ENCODE data around the gene OR2T1.
"Not testable (repeated sequence)": the region's sequence is repeated elsewhere in the genome, so short reads cannot be mapped to it uniquely, and the experiment has no call there.

OR2T1 gene

DNA sequence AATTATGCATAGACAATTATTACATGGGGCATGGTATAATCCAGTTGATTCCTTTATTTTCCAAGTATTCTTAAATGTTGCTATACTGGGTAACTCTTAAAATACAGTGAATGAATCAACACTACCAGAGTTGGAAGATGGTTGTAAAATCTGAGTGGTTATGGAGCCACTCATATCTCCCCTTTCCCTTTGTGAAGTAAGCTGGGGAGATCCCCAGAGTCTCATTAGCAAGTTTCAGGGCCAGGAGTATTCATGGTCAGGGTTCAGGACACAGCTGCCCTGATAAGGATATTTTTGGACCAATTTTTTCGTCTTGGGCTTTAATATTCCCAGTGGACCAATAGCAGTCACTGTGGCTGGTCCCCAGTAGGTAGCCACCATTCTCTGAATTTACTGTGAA, 35.8 kb downstream of the OR2T1 start:
- DNase-seq = not testable (repeated sequence)

DNA sequence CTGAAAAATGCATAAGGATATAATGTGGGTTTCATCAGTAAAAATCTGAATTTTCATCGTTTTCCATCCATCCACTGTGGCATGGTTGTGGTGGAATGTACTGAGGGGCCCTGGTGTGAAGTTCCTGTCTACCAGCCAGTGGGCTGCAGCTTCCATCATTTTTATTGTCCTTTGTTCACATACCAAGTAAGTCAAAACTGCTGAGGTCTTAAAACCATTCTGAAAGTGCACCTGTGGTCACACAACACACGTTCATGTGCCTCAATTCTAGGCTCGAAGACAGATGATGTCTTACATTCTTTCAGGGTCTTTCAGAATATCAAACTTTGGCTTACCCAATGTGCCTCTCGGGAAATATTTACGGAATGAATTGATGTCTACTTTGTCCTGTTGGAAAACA, 36.4 kb downstream of the OR2T1 start:
- not testable (repeated sequence) for DNase-seq

DNA sequence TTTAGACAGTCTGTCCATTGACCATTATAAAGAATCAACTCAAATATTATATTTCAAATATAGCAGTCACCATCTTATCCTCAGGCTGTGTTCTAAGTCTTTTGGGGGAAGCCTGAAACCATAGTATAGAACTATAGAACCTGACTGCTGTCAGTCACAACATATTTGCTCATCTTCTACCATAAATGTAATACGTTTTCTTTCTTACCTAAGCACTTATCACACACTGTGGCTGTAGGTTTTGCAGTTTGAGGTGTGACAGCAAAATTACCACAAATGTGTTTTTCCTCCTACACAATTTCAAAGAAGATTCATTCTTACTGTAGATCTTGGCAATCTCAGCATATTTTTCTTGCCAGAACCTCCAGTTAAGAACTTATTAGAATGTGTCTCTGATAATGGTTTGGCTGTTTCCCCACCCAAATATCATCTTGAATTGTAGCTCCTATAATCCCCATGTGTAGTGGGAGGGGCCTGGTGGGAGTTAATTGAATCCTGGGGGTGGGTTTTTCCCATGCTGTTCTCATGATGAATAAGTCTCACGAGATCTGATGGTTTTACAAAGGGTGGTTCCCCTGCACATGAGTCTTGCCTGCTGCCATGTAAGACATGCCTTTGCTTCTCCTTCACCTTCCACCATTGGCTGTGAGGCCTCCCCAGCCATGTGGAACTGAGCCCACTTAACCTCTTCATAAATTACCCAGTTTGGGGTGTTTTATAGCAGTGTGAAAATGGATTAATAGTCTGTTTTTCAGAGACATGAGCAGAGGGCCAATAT, 39.8 kb downstream of the OR2T1 start:
- DNase-seq = not testable (repeated sequence)

DNA sequence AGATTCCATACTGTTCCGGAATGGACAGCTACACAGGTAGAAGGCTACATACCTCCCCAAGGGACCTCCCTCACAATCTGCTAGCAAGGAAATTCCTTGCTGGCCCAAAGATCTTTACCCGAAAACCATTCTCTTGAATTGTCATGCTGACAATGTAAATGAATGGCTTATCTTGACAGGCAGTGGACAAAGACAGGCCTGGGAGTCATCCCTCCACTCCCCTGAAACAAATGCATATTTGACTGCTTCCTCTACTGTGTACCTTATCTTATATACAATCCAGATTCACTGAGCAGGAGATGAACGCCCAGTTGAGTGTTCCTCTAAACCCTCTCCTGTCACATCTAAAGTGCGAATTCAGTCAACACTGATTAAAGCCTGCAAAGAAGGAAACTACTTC, 41.8 kb downstream of the OR2T1 start:
- DNase-seq = not testable (repeated sequence)

DNA sequence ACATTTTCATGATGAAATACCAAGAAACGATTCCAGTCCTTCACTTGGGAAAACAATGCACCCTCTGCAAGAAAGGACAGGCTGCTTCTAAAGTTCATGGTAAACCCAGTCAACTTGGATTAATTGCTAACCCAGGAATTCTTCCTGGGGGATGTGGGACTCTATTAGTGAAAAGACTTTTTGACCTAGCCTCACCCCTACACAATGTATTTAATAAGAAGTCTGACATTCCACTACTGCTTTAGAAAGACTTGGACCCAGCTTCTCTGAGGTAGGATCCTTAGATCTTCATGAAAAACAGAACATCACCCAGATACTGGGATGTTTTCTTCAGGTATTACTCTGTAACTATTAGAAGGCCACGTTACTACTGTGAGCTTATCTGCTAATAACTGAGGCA, 42.6 kb downstream of the OR2T1 start, which contains the start of gene OR2T2:
TSS of gene OR2T2 (plus strand) at position 239 of the 400 bp plus-strand sequence. CDS start 7,161 bp downstream, outside the sequence.
- DNase-seq = not testable (repeated sequence)

DNA sequence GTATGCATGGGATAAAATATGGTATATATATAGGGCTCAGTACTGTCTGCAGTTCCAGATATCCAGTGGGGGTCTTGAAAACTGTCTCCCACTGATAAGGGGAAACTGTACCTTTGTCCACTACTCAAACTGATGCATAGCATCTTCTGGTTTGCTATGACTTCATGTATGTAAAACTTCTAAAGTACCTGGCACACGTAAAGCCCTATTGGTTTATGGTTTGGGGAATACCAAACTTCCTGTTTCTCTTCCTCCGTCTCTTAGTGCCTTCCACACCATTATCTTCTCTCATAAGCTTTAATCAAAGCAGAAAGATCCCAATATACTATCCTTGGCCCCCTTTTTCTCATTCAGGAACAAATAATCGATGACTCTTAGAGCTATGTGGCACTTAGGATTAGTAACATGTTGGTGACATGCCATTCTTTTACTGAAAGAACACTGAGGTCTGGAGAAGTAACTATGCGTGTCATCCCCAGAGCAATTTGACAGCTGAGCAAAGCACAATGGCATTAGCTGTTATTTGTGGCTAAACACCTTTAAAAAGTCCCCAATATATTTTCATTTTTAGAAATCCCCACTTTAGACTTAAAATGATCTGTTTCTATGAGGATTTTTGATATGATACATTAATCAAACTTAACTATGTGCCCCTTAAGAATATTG, 45.7 kb downstream of the OR2T1 start:
- not testable (repeated sequence) for DNase-seq

DNA sequence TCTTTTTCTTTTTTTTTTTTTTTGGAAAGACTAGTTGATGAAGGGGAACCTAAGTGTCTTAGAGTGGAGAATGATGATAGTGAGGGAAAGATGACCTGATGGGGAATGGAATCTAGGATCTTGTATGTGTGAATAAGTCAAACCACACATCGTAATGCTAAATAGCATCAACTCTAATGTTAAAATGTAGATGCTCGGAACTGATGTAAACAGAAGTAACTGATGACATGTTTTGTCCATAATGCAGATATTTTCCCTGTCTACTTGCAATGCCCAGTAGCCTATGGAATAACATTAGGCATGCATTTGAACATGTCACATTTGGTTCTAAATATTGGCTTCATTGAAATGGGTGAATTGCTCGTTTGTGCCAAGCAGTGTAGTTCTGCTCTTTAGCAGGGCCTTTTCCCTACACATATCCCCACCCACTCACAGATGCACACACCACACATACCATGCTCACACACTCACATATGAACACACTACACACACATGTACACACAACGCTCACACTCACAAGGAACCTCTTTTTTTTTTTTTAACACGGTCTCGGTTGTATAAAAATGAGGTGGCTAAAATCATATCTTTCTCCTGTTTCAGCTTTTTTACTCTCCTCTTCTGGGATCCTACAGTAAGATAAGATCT, 47.1 kb downstream of the OR2T1 start:
- DNase-seq = not testable (repeated sequence)

DNA sequence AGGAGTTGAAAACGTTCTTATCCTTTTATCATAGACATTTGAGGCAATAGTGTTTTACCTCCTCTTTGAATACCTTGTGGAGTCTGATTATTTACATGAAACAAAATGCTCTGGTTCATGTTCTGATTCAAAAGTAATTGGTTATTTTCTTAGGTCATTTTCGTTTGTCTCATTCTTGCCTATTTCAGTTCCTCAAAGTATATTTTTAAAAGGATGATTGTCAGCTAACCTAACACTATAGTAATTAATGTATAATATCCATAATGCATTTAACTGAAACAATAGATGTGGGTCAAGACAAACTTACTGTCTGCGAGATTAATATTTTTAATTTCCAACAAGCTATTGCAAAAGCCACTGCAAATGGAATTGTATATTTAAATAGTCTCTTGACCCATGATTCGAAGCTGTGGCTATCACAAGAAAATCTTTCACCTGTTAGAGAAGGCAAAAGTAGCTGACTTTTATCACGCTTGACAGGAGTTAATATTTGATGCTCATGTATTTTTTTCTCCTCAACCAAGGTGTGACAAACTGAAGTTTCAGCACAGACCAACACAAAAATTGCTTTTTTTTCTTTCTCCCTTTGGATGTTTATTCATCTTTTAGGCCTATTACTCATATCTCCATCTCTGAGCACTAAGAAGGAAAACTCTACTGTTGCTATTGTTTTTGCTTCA, 47.8 kb downstream of the OR2T1 start:
- DNase-seq = not testable (repeated sequence)

DNA sequence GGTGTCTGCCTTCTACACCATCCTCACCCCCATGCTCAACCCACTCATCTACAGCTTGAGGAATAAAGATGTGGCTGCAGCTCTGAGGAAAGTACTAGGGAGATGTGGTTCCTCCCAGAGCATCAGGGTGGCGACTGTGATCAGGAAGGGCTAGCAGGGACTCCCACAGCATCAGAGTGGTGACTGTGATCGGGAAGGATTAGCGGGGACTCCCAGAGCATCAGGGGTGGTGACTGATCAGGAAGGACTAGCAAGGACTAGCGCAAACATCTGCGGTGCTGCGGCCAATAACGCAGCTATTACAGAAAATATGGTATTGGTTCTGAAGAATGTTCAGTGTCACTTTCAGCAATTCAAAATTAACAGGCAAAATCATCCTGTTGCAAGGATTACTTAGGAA, 50.8 kb downstream of the OR2T1 start:
- not testable (repeated sequence) for DNase-seq

DNA sequence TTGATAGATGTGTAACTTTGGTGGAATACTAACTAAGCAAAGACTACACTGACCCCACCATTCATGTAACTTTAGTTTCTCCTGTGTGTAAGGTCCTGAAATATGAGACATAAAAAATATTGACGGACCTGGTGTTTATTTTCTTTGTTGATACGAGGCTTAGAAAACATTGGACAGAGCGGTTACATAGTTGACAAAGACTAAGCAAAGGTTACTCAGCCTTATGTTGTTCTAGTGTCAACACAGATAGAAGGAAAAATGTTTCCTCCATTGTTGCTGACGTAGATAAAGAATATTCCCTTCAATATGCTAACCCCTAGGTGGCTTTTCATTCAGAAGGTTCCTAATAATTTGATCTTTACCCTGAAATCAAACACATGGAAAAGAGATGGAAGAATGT, 52.2 kb downstream of the OR2T1 start:
- not testable (repeated sequence) for DNase-seq

DNA sequence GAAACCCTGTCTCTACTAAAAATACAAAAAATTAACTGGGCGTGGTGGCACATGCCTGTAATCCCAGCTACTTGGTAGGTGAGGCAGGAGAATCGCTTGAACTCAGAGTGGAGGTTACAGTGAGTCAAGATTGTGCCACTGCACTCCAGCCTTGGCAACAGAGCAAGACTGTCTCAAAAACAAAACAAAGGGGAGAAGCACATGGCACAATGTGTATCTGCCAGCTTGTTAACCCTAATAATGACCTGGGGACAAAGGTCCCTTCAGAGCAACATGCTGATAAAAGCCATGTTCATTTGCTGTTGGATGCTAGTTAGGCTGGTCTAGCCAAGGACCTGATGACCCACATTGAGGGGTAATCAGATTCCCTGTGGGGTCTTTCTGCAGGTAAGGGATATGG, 53.8 kb downstream of the OR2T1 start:
- not testable (repeated sequence) for DNase-seq
